Testis (tissue), 3 donors: ENCODE data around the gene LAMB4. TPM values are rescaled to one million over a fixed set of nuclear protein-coding genes. Genes with fewer than 3 reads are reported as not detected.

Experiments
- DNase-seq: peaks from one replicate; pipeline ENCODE4 v3.0.0-alpha.2; 2019
- H3K27ac ChIP-seq, 2 donors: fragments of 200-600 bp; sonication (generic); one replicate each; pipeline ENCODE4 v1.5.1; 2019
- H3K27me3 ChIP-seq: fragments of 200-600 bp; sonication (generic); one replicate; pipeline ENCODE4 v1.5.1; 2019
- H3K36me3 ChIP-seq: fragments of 200-600 bp; sonication (generic); one replicate; pipeline ENCODE4 v1.5.1; 2017; ENCODE audit warnings: low read depth; ENCODE audit errors: missing control alignments
- H3K4me1 ChIP-seq: fragments of 200-600 bp; sonication (generic); one replicate; pipeline ENCODE4 v1.5.1; 2019
- H3K4me3 ChIP-seq, 2 donors: fragments of 200-600 bp; sonication (generic); one replicate each; pipeline ENCODE4 v1.5.1; 2017 to 2019
- H3K9me3 ChIP-seq: fragments of 200-600 bp; sonication (generic); one replicate; pipeline ENCODE4 v1.5.1; 2017
- CTCF ChIP-seq, 3 experiments: fragments of 450-650 bp in 2 of 3; fragments of 200-600 bp in 1 of 3; sonication (generic) in 1 of 3; IDR thresholded peaks; one replicate each; pipeline ENCODE4 v1.5.1; 2016 to 2019; ENCODE audit warnings: antibody characterized with exemption in 3 of 3, mild to moderate bottlenecking in 2 of 3, moderate library complexity in 1 of 3
- POLR2A ChIP-seq: fragments of 450-650 bp; IDR thresholded peaks from one replicate; pipeline ENCODE4 v1.6.1; 2017; ENCODE audit warnings: antibody characterized with exemption, mild to moderate bottlenecking, moderate library complexity
- WGBS, 2 donors: methylation state at CpG; one replicate each; pipeline ENCODE4 v1.1.5; 2018; 5-methylcytosine and 5-hydroxymethylcytosine counted together
- intact Hi-C: fragments of 100-400 bp; cut with DNase I; formaldehyde crosslinking; loops from one replicate; pipeline ENCODE4 v1.15.1; 2023; ENCODE audit warnings: low total_unique reads
- polyA plus RNA-seq: library from polyadenylated mRNA; stranded (reverse); fragments of 350-450 nt; fragmentation: Illumina TruSeq; extraction: RNeasy Lipid Tissue Mini Kit (QIAGEN cat#74804); gene quantifications from one replicate; pipeline ENCODE4 v1.2.3, GENCODE V29; 2014; ENCODE audit warnings: low read depth, low replicate concordance; ENCODE audit not compliant: insufficient read depth
- total RNA-seq, 2 donors: library from RNA; depleted of rRNA; stranded (reverse); fragments of >200 nt; gene quantifications; one replicate each; pipeline ENCODE4 v1.2.3, GENCODE V29; 2016

LAMB4 gene
- total and polyA plus RNA-seq, 3 donors from 2014 or later = 2.8 to 3.1 (median 3.0) TPM

- intact Hi-C loops = no loop called here
- H3K4me3 ChIP-seq = no peak overlapping the region
- no peak for DNase-seq
Measured at GRCh38 chr7:108014747-108015682, 115.1 kb downstream of the LAMB4 start.

GRCh38 chr7:108014215-108014614 lies 115.9 kb downstream of the LAMB4 start:
- H3K9me3 ChIP-seq = no peaks in the 10 kb centered on the region
- DNase-seq = no peak
- H3K4me3 ChIP-seq = no peak overlapping the region
- intact Hi-C loops = no loop called here
- TF ChIP-seq CTCF (IDR thresholded peaks at IDR 0.05) (no peak), POLR2A (no peak)
- H3K36me3 ChIP-seq = no peaks in the 10 kb centered on the region
- no peaks in the 10 kb centered on the region for H3K4me1 ChIP-seq
- WGBS, 2 donors = 69 to 81% methylated on average over 2 of the region's 2 CpGs
- no peak overlapping the region for H3K27ac ChIP-seq
- H3K27me3 ChIP-seq = no peaks in the 10 kb centered on the region

More at GRCh38 chr7:108014747-108015682, 115.1 kb downstream of the LAMB4 start:
- no peaks in the 10 kb centered on the region for H3K9me3 ChIP-seq
- no peaks in the 10 kb centered on the region for H3K36me3 ChIP-seq
- WGBS, 2 donors = 89 to 90% methylated on average over 6 of the region's 6 CpGs
- no peaks in the 10 kb centered on the region for H3K4me1 ChIP-seq
- no peaks in the 10 kb centered on the region for H3K27me3 ChIP-seq
- H3K27ac ChIP-seq = no peak overlapping the region
- no peak for TF ChIP-seq POLR2A
- TF ChIP-seq CTCF (IDR thresholded peaks at IDR 0.05) = no peak

GRCh38 chr7:108012499-108013430 lies 117.4 kb downstream of the LAMB4 start:
- Histone ChIP-seq H3K4me3 (no peak overlapping the region), H3K27me3 (no peaks in the 10 kb centered on the region), H3K4me1 (no peaks in the 10 kb centered on the region), H3K27ac (no peak overlapping the region), H3K9me3 (no peaks in the 10 kb centered on the region), H3K36me3 (no peaks in the 10 kb centered on the region)
- WGBS, 2 donors = 93 to 96% methylated on average over 8 of the region's 8 CpGs
- no peak for DNase-seq
- intact Hi-C loops = no loop called here
- no peak for TF ChIP-seq POLR2A
- no peak for TF ChIP-seq CTCF (IDR thresholded peaks at IDR 0.05)

- no peaks in the 10 kb centered on the region for H3K9me3 ChIP-seq
- no peaks in the 10 kb centered on the region for H3K27me3 ChIP-seq
- 80 to 100% methylated on average over 1 of the region's 1 CpG for WGBS, 2 donors
- no peak for DNase-seq
- H3K4me1 ChIP-seq = no peaks in the 10 kb centered on the region
- intact Hi-C loops = no loop called here
- H3K36me3 ChIP-seq = no peaks in the 10 kb centered on the region
- H3K27ac ChIP-seq = no peak overlapping the region
- H3K4me3 ChIP-seq = no peak overlapping the region
- TF ChIP-seq POLR2A = no peak
- no peak for TF ChIP-seq CTCF (IDR thresholded peaks at IDR 0.05)
Measured at GRCh38 chr7:108010377-108010776, 119.8 kb downstream of the LAMB4 start.
